Measurements from ENCODE around the gene RXFP3. TPM values are rescaled to one million over a fixed set of nuclear protein-coding genes. Genes with fewer than 3 reads are reported as not detected.
"Not testable (repeated sequence)": the region's sequence is repeated elsewhere in the genome, so short reads cannot be mapped to it uniquely, and the experiment has no call there.

RXFP3 gene
- total RNA-seq, 2 donors from 2014 or later = not detected

- DNase-seq (ENCODE audit: low spot score) = no peak
Observed at GRCh38 chr5:33931136-33931535, 5.0 kb upstream of the RXFP3 start.

GRCh38 chr5:33933723-33934169, 2.4 kb upstream of the RXFP3 start:
- no peak for DNase-seq (ENCODE audit: low spot score)
- intact Hi-C loops (cut with DNase I) = no loop called here

More at GRCh38 chr5:33931136-33931535, 5.0 kb upstream of the RXFP3 start:
- intact Hi-C loops (cut with DNase I) = no loop called here

GRCh38 chr5:33934176-33934575, 2.0 kb upstream of the RXFP3 start:
- no peak for DNase-seq (ENCODE audit: low spot score)
- intact Hi-C loops (cut with DNase I) = no loop called here

GRCh38 chr5:33936004-33936380, 194 bp upstream of the RXFP3 start:
- peak; percentile 89 for DNase-seq (ENCODE audit: low spot score)
- intact Hi-C loops (cut with DNase I) = no loop called here

- intact Hi-C loops (cut with DNase I) = no loop called here
- DNase-seq (ENCODE audit: low spot score) = peak; percentile 79
Observed at GRCh38 chr5:33937017-33937706, 976 bp downstream of the RXFP3 start.

- no peak for DNase-seq (ENCODE audit: low spot score)
- intact Hi-C loops (cut with DNase I) = no loop called here
Observed at GRCh38 chr5:33937707-33938506, 1.7 kb downstream of the RXFP3 start.

GRCh38 chr5:33938507-33938796, 2.3 kb downstream of the RXFP3 start:
- DNase-seq (ENCODE audit: low spot score) = no peak
- intact Hi-C loops (cut with DNase I) = no loop called here

GRCh38 chr5:33938881-33939280, 2.7 kb downstream of the RXFP3 start:
- intact Hi-C loops (cut with DNase I) = no loop called here
- peak; percentile 75 for DNase-seq (ENCODE audit: low spot score)

- DNase-seq (ENCODE audit: low spot score) = no peak
- intact Hi-C loops (cut with DNase I) = no loop called here
Observed at GRCh38 chr5:33939556-33940262, 3.5 kb downstream of the RXFP3 start.

GRCh38 chr5:33941090-33941489, 4.9 kb downstream of the RXFP3 start:
- intact Hi-C loops (cut with DNase I) = no loop called here
- DNase-seq (ENCODE audit: low spot score) = no peak

- DNase-seq (ENCODE audit: low spot score) = no peak
- intact Hi-C loops (cut with DNase I) = no loop called here
Observed at GRCh38 chr5:33944543-33945132, 8.5 kb downstream of the RXFP3 start.

- intact Hi-C loops (cut with DNase I); DNase-seq (ENCODE audit: low spot score): not testable (repeated sequence)
Observed at GRCh38 chr5:33952175-33952574, 16.0 kb downstream of the RXFP3 start.

- intact Hi-C loops (cut with DNase I) = no loop called here
- no peak for DNase-seq (ENCODE audit: low spot score)
Observed at GRCh38 chr5:33957577-33958150, 21.5 kb downstream of the RXFP3 start.

GRCh38 chr5:33958176-33958575, 22.0 kb downstream of the RXFP3 start:
- intact Hi-C loops (cut with DNase I) = no loop called here
- no peak for DNase-seq (ENCODE audit: low spot score)

GRCh38 chr5:33964132-33964700, 28.0 kb downstream of the RXFP3 start:
- no peak for DNase-seq (ENCODE audit: low spot score)
- intact Hi-C loops (cut with DNase I) = no loop called here

GRCh38 chr5:33966805-33967204, 30.6 kb downstream of the RXFP3 start:
- intact Hi-C loops (cut with DNase I) = no loop called here
- no peak for DNase-seq (ENCODE audit: low spot score)

- DNase-seq (ENCODE audit: low spot score) = no peak
- intact Hi-C loops (cut with DNase I) = no loop called here
Observed at GRCh38 chr5:33968211-33969005, 32.2 kb downstream of the RXFP3 start.

- DNase-seq (ENCODE audit: low spot score) = no peak
- intact Hi-C loops (cut with DNase I) = no loop called here
Observed at GRCh38 chr5:33969572-33970452, 33.6 kb downstream of the RXFP3 start.

Measured in posterior vena cava (tissue), 2 donors.